ENCODE data around the gene AFDN. TPM values are rescaled to one million over a fixed set of nuclear protein-coding genes. Genes with fewer than 3 reads are reported as not detected.

The AFDN gene
- total RNA-seq, 1 donor from 2014 or later, result 102 TPM

DNA sequence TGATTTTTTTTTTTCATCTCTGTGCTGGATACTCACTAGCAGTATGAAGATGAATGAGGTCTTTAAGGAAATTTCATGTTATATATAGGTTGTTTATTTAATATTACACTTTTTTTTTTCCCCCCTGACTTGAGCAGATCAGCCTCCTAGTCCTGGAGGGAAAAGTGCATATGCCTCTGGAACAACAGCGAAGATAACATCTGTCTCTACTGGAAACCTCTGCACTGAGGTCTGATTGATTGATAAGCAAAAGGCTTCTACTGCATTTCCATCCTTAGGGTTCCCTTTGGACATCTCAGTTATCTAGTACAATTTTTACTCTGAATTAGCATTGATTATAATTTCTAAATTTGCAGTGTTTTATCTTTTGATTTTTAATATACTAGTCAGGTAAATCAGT is 121.0 kb downstream of the AFDN start:
- H4K20me1 ChIP-seq (ENCODE audit: insufficient read depth, low read length), result no peaks in the 10 kb centered on the region
- no peaks in the 10 kb centered on the region for H3K27me3 ChIP-seq (ENCODE audit: insufficient read depth, low read length)
- H3K4me1 ChIP-seq (ENCODE audit: insufficient read depth, low read length), result peaks cover 2% of the 10 kb centered on the region
- peaks cover 20% of the 10 kb centered on the region for H3K36me3 Mint-ChIP-seq (ENCODE audit: low read depth, unreplicated experiment)
- H3K9me3 ChIP-seq (ENCODE audit: insufficient read depth, low read depth, low read length), result no peaks in the 10 kb centered on the region
- H3K4me2 ChIP-seq (ENCODE audit: low read length), result no peak overlapping the region
- H3K4me1 Mint-ChIP-seq (ENCODE audit: low read depth, unreplicated experiment), result peaks cover 30% of the 10 kb centered on the region
- H3K4me3 ChIP-seq (ENCODE audit: insufficient read depth, low read depth, low read length), result no peak overlapping the region
- peaks cover 27% of the 10 kb centered on the region for H3K36me3 ChIP-seq (ENCODE audit: insufficient read depth, low read length)
- H3K79me2 ChIP-seq (ENCODE audit: insufficient read depth, low read length), result no peaks in the 10 kb centered on the region
- H3K4me3 Mint-ChIP-seq (ENCODE audit: unreplicated experiment), result no peak overlapping the region
- FAIRE-seq (no peak), DNase-seq (ENCODE audit: low read depth) (no peak)
- H3K9ac ChIP-seq (ENCODE audit: low read length), result no peak overlapping the region
- no peaks in the 10 kb centered on the region for H3K9me3 Mint-ChIP-seq (ENCODE audit: unreplicated experiment)
- no peak for TF ChIP-seq EZH2 (IDR thresholded peaks at IDR 0.05; ENCODE audit: insufficient read depth, low read length)
- TF ChIP-seq, protein P1, sequence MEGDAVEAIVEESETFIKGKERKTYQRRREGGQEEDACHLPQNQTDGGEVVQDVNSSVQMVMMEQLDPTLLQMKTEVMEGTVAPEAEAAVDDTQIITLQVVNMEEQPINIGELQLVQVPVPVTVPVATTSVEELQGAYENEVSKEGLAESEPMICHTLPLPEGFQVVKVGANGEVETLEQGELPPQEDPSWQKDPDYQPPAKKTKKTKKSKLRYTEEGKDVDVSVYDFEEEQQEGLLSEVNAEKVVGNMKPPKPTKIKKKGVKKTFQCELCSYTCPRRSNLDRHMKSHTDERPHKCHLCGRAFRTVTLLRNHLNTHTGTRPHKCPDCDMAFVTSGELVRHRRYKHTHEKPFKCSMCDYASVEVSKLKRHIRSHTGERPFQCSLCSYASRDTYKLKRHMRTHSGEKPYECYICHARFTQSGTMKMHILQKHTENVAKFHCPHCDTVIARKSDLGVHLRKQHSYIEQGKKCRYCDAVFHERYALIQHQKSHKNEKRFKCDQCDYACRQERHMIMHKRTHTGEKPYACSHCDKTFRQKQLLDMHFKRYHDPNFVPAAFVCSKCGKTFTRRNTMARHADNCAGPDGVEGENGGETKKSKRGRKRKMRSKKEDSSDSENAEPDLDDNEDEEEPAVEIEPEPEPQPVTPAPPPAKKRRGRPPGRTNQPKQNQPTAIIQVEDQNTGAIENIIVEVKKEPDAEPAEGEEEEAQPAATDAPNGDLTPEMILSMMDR (IDR thresholded peaks at IDR 0.05; ENCODE audit: insufficient read depth, low read depth, low read length), result no peak
- H3K27ac ChIP-seq (ENCODE audit: low read depth, low read length), result no peak overlapping the region
- no peak overlapping the region for H2AFZ ChIP-seq (ENCODE audit: low read depth, low read length)
- H3K27me3 Mint-ChIP-seq (ENCODE audit: low read depth, unreplicated experiment), result no peaks in the 10 kb centered on the region
- no peak overlapping the region for H3K27ac Mint-ChIP-seq (ENCODE audit: unreplicated experiment)

DNA sequence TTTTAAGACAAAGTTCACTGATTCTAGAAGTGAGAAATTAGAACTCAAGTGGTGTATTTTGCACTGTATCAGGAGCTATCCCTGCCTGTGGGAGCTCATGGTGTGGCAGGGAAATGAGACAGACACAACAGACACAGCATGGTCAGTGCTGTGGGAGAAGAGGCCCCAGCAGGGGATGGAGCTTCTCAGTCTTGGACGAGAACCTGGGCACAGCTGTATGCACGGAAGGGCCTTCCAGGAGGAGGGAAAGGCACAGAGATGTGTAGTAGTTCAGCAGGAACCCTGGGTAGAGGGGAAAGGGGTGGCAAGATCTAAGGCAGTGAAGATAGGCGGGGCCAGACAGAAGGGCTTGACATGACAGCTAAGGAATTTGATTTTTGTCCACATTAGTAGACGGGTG is 122.0 kb downstream of the AFDN start:
- H3K9me3 ChIP-seq (ENCODE audit: insufficient read depth, low read depth, low read length), result no peaks in the 10 kb centered on the region
- no peak for FAIRE-seq
- no peaks in the 10 kb centered on the region for H3K79me2 ChIP-seq (ENCODE audit: insufficient read depth, low read length)
- no peak overlapping the region for H2AFZ ChIP-seq (ENCODE audit: low read depth, low read length)
- H3K36me3 Mint-ChIP-seq (ENCODE audit: low read depth, unreplicated experiment), result peaks cover 18% of the 10 kb centered on the region
- H3K4me3 Mint-ChIP-seq (ENCODE audit: unreplicated experiment), result no peak overlapping the region
- H3K27me3 ChIP-seq (ENCODE audit: insufficient read depth, low read length), result no peaks in the 10 kb centered on the region
- H3K4me2 ChIP-seq (ENCODE audit: low read length), result no peak overlapping the region
- peaks cover 26% of the 10 kb centered on the region for H3K36me3 ChIP-seq (ENCODE audit: insufficient read depth, low read length)
- H4K20me1 ChIP-seq (ENCODE audit: insufficient read depth, low read length), result no peaks in the 10 kb centered on the region
- peaks cover 30% of the 10 kb centered on the region for H3K4me1 Mint-ChIP-seq (ENCODE audit: low read depth, unreplicated experiment)
- peak overlapping the region; percentile 83 for H3K27ac Mint-ChIP-seq (ENCODE audit: unreplicated experiment)
- H3K4me1 ChIP-seq (ENCODE audit: insufficient read depth, low read length), result peaks cover 2% of the 10 kb centered on the region
- no peaks in the 10 kb centered on the region for H3K27me3 Mint-ChIP-seq (ENCODE audit: low read depth, unreplicated experiment)
- no peaks in the 10 kb centered on the region for H3K9me3 Mint-ChIP-seq (ENCODE audit: unreplicated experiment)
- H3K9ac ChIP-seq (ENCODE audit: low read length), result no peak overlapping the region
- TF ChIP-seq EZH2 (IDR thresholded peaks at IDR 0.05; ENCODE audit: insufficient read depth, low read length), result no peak
- TF ChIP-seq, protein P1 (IDR thresholded peaks at IDR 0.05; ENCODE audit: insufficient read depth, low read depth, low read length), result no peak
- no peak overlapping the region for H3K27ac ChIP-seq (ENCODE audit: low read depth, low read length)
- no peak for DNase-seq (ENCODE audit: low read depth)
- H3K4me3 ChIP-seq (ENCODE audit: insufficient read depth, low read depth, low read length), result no peak overlapping the region

DNA sequence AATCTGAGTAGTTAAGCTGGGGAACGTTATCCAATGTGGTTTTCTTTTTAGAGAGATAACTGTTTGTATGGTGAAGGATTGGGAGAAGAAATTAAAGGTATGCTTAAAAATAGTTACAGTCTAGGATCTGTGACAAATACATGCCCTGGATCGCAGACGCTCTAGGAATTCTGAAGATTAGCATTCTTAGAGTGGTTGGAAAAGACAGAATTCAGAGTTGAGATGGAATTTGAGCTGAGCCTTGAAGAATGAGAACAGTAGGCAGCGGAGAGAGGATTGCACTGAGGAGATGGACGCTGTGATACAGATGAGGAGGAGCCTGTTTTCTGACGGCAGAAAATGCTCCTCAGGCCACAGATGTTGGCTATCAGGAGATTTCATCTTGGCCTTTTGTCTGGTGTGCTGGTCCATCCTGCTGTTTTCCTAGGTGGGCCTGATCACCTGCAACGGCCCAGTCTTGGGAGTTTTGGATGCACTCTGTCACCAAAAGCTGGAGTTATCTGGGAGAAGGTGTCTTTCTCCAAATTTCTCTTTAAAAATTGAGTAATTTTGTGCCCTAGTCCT is 122.5 kb downstream of the AFDN start:
- no peak overlapping the region for H3K27ac ChIP-seq (ENCODE audit: low read depth, low read length)

More for the DNA sequence above, 122.5 kb downstream of the AFDN start:
- Histone ChIP-seq H3K27me3 (ENCODE audit: insufficient read depth, low read length) (no peaks in the 10 kb centered on the region), H2AFZ (ENCODE audit: low read depth, low read length) (no peak overlapping the region), H4K20me1 (ENCODE audit: insufficient read depth, low read length) (no peaks in the 10 kb centered on the region), H3K9me3 (ENCODE audit: insufficient read depth, low read depth, low read length) (no peaks in the 10 kb centered on the region), H3K36me3 (ENCODE audit: insufficient read depth, low read length) (peaks cover 22% of the 10 kb centered on the region), H3K4me2 (ENCODE audit: low read length) (no peak overlapping the region), H3K4me1 (ENCODE audit: insufficient read depth, low read length) (peaks cover 2% of the 10 kb centered on the region), H3K9ac (ENCODE audit: low read length) (no peak overlapping the region), H3K4me3 (ENCODE audit: insufficient read depth, low read depth, low read length) (no peak overlapping the region), H3K79me2 (ENCODE audit: insufficient read depth, low read length) (no peaks in the 10 kb centered on the region)
- H3K9me3 Mint-ChIP-seq (ENCODE audit: unreplicated experiment), result no peaks in the 10 kb centered on the region
- FAIRE-seq, result no peak
- peak overlapping the region; percentile 83 for H3K27ac Mint-ChIP-seq (ENCODE audit: unreplicated experiment)
- no peak overlapping the region for H3K4me3 Mint-ChIP-seq (ENCODE audit: unreplicated experiment)
- TF ChIP-seq, protein P1 (IDR thresholded peaks at IDR 0.05; ENCODE audit: insufficient read depth, low read depth, low read length), result no peak
- no peak for TF ChIP-seq EZH2 (IDR thresholded peaks at IDR 0.05; ENCODE audit: insufficient read depth, low read length)
- H3K4me1 Mint-ChIP-seq (ENCODE audit: low read depth, unreplicated experiment), result peaks cover 30% of the 10 kb centered on the region
- peaks cover 18% of the 10 kb centered on the region for H3K36me3 Mint-ChIP-seq (ENCODE audit: low read depth, unreplicated experiment)
- no peaks in the 10 kb centered on the region for H3K27me3 Mint-ChIP-seq (ENCODE audit: low read depth, unreplicated experiment)
- peak; percentile 25 for DNase-seq (ENCODE audit: low read depth)

Data from astrocyte (in vitro differentiated cells and primary cell).